K562 (cell line): ENCODE data around the gene IP6K3. TPM values are rescaled to one million over a fixed set of nuclear protein-coding genes. Genes with fewer than 3 reads are reported as not detected.

Experiments used
- BRD9 ChIP-seq: fragments of 450-650 bp; IDR thresholded peaks from 2 replicates; pipeline ENCODE4 v1.6.1; 2018; ENCODE audit warnings: low read depth; ENCODE audit not compliant: partially characterized antibody
- C11orf30 ChIP-seq: fragments of 450-650 bp; IDR thresholded peaks from 2 replicates; pipeline ENCODE4 v1.6.1; 2016; ENCODE audit warnings: low read depth, mild to moderate bottlenecking
- FOXK2 ChIP-seq, 2 experiments: fragments of 450-650 bp; IDR thresholded peaks in 1 of 2; conservative IDR thresholded peaks in 1 of 2; 2 replicates each; pipeline ENCODE4 v1.6.1; 2016; ENCODE audit warnings: low read depth in 2 of 2, mild to moderate bottlenecking in 1 of 2
- HINFP ChIP-seq: fragments of 450-650 bp; conservative IDR thresholded peaks from 2 replicates; pipeline ENCODE4 v1.6.1; 2016; ENCODE audit warnings: missing genetic modification characterization, low read depth, mild to moderate bottlenecking, control low read depth, missing compliant biosample characterization
- IRF9 ChIP-seq: fragments of 450-650 bp; IDR thresholded peaks from 2 replicates; pipeline ENCODE4 v1.6.1; 2016; ENCODE audit warnings: missing biosample characterization, missing genetic modification characterization
- MCM5 ChIP-seq: fragments of 450-650 bp; IDR thresholded peaks from 2 replicates; pipeline ENCODE4 v1.6.1; 2016; ENCODE audit warnings: low read depth
- MLX ChIP-seq, 2 experiments: fragments of 450-650 bp in 1 of 2; sonication (generic) in 1 of 2; formaldehyde crosslinking; conservative IDR thresholded peaks; 2 replicates each; pipeline versions ENCODE4 v1.4.0 to v1.8.1; 2020 to 2022; ENCODE audit warnings: mild to moderate bottlenecking in 1 of 2, missing genetic modification reagents in 1 of 2
- MTA3 ChIP-seq: fragments of 450-650 bp; formaldehyde crosslinking; IDR thresholded peaks from 2 replicates; pipeline ENCODE4 v1.6.1; 2017; ENCODE audit warnings: mild to moderate bottlenecking, borderline replicate concordance
- MYBL2 ChIP-seq, 2 experiments: fragments of 450-650 bp in 1 of 2; sonication (generic) in 1 of 2; formaldehyde crosslinking in 1 of 2; IDR thresholded peaks; 2 replicates each; pipeline versions ENCODE4 v1.6.1 to v1.8.1; 2017 to 2022; ENCODE audit warnings: borderline replicate concordance in 1 of 2, inconsistent platforms in 1 of 2, low read depth in 1 of 2, mild to moderate bottlenecking in 1 of 2, missing genetic modification reagents in 1 of 2, moderate library complexity in 1 of 2
- NFIX ChIP-seq: fragments of 250-450 bp; sonication (Bioruptor Pico); IDR thresholded peaks from 2 replicates; pipeline ENCODE4 v1.4.0; 2020; ENCODE audit warnings: low read depth, mild to moderate bottlenecking, moderate library complexity
- THRAP3 ChIP-seq: fragments of 450-650 bp; IDR thresholded peaks from 2 replicates; pipeline ENCODE4 v1.6.1; 2016; ENCODE audit warnings: mild to moderate bottlenecking, inconsistent platforms, borderline replicate concordance
- ZBTB40 ChIP-seq, 2 experiments: fragments of 450-650 bp in 1 of 2; sonication (generic) in 1 of 2; formaldehyde crosslinking in 1 of 2; IDR thresholded peaks; 2 replicates each; pipeline versions ENCODE4 v1.7.1 to v1.9.0; 2016 to 2022; ENCODE audit warnings: inconsistent platforms in 1 of 2, mild to moderate bottlenecking in 1 of 2, missing genetic modification reagents in 1 of 2
- ZNF263 ChIP-seq: sonication (generic); formaldehyde crosslinking; IDR thresholded peaks from 2 replicates; pipeline ENCODE4 v1.8.0; 2022; ENCODE audit warnings: mild to moderate bottlenecking, missing genetic modification reagents, borderline replicate concordance
- polyA plus RNA-seq, 8 experiments: library from polyadenylated mRNA; depleted of rRNA in 4 of 8; stranded (reverse) in 5 of 8; unstranded in 3 of 8; fragments of >200 nt; fragmentation: Nextera tagmentation in 2 of 8; fragmentation: Illumina TruSeq in 1 of 8; extraction: Ambion mirVana in 2 of 8; extraction: Trizol in 1 of 8; gene quantifications; 2 replicates each; pipeline versions ENCODE4 v1.2.1 to v1.2.3, GENCODE V29; 2011 to 2014; ENCODE audit warnings: inconsistent platforms in 1 of 8, missing spikeins in 1 of 8
- total RNA-seq, 7 experiments: library from RNA; depleted of rRNA in 6 of 7; stranded (reverse); fragments of >200 nt in 6 of 7; fragmentation: Illumina TruSeq in 2 of 7; extraction: Trizol in 2 of 7; gene quantifications; 2 replicates each; pipeline versions ENCODE4 v1.2.1 to v1.2.3, GENCODE V29; 2011 to 2021; ENCODE audit warnings: low replicate concordance in 1 of 7

The IP6K3 gene
- total and polyA plus RNA-seq, 9 of the 15 experiments (the other 6 are each of a cell fraction or from before 2014, with no cell fraction given) = not detected

- TF ChIP-seq ZBTB40 (IDR thresholded peaks at IDR 0.05) (no peak), ZBTB40 (CRISPR knock-in tag; IDR thresholded peaks at IDR 0.05) (no peak), THRAP3 (no peak; the same call in 1 of the 2 replicates), MTA3 (no peak), ZNF263 (CRISPR knock-in tag) (0 out of 2 replicates have a peak, but pooled peaks have one; percentile 36), MYBL2 (IDR thresholded peaks at IDR 0.05; ENCODE audit: low read depth) (no peak), MYBL2 (CRISPR knock-in tag; IDR thresholded peaks at IDR 0.05; ENCODE audit: borderline replicate concordance) (no peak), HINFP (tag) (no peak), MLX (CRISPR knock-in tag; conservative IDR thresholded peaks at IDR 0.05) (no peak), FOXK2 (conservative IDR thresholded peaks at IDR 0.05 in 1 of 2, IDR thresholded peaks at IDR 0.05 in 1 of 2; ENCODE audit: low read depth in 2 of 2) (0 out of 4 replicates have a peak, but pooled peaks of 1 of the 2 experiments have one; percentile 4), BRD9 (peak; percentile 9), IRF9 (tag) (no peak), NFIX (no peak), MCM5 (no peak), C11orf30 (no peak)
Measured at GRCh38 chr6:33710296-33711121, 36.2 kb downstream of the IP6K3 start (continued).
